Measurements from ENCODE around the gene MDN1. TPM values are rescaled to one million over a fixed set of nuclear protein-coding genes. Genes with fewer than 3 reads are reported as not detected.
"Not testable (repeated sequence)": the region's sequence is repeated elsewhere in the genome, so short reads cannot be mapped to it uniquely, and the experiment has no call there.

MDN1 gene
- total and polyA plus RNA-seq, 10 donors: 23.0 to 56.3 (median 36.7) TPM

GRCh38 chr6:89826029-89826528 is 6.5 kb upstream of the MDN1 start:
- intact Hi-C loops (cut with DNase I; ENCODE audit: low total_unique reads): no loop called here
- 88 to 97% (median 94%) methylated on average over 6 of the region's 6 CpGs for WGBS, 5 donors
- H3K27ac ChIP-seq: no peak overlapping the region
- no peak for DNase-seq
- no peaks in the 10 kb centered on the region for H3K9me3 ChIP-seq
- peaks cover 7 to 29% (median 17%) of the 10 kb centered on the region in 6 donors for H3K4me1 ChIP-seq
- no peaks in the 10 kb centered on the region for H3K27me3 ChIP-seq (replicated peaks in 1 of 7)
- TF ChIP-seq CTCF (IDR thresholded peaks at IDR 0.05 in 8 of 11, conservative IDR thresholded peaks at IDR 0.05 in 3 of 11) (no peak), POLR2A (IDR thresholded peaks at IDR 0.05) (no peak), POLR2AphosphoS5 (IDR thresholded peaks at IDR 0.05) (no peak)
- peaks cover 0 to under 1% (median 0%) of the 10 kb centered on the region in 6 donors for H3K36me3 ChIP-seq
- H3K4me3 ChIP-seq: no peak overlapping the region

GRCh38 chr6:89818977-89819335 is 638 bp downstream of the MDN1 start:
- H3K4me3 ChIP-seq: peak overlapping the region; percentile 75 to 97 (median 90)
- DNase-seq: no peak
- no peaks in the 10 kb centered on the region for H3K9me3 ChIP-seq
- 0 to 1% (median 0%) methylated on average over 14 of the region's 14 CpGs for WGBS, 5 donors
- H3K27me3 ChIP-seq (replicated peaks in 1 of 7): no peaks in the 10 kb centered on the region
- H3K36me3 ChIP-seq: no peaks in the 10 kb centered on the region
- H3K4me1 ChIP-seq: peaks cover 16 to 59% (median 33%) of the 10 kb centered on the region in 6 donors
- intact Hi-C loops (cut with DNase I; ENCODE audit: low total_unique reads): no loop called here
- H3K27ac ChIP-seq: peak overlapping the region; percentile 81 to 93 (median 87)
- TF ChIP-seq CTCF (IDR thresholded peaks at IDR 0.05 in 8 of 11, conservative IDR thresholded peaks at IDR 0.05 in 3 of 11) (no peak), POLR2A (IDR thresholded peaks at IDR 0.05) (no peak), POLR2AphosphoS5 (IDR thresholded peaks at IDR 0.05) (no peak)

GRCh38 chr6:89817481-89817880 is 2.1 kb downstream of the MDN1 start:
- no peaks in the 10 kb centered on the region for H3K27me3 ChIP-seq (replicated peaks in 1 of 7)
- H3K4me1 ChIP-seq: peaks cover 16 to 59% (median 33%) of the 10 kb centered on the region in 6 donors
- H3K27ac ChIP-seq: no peak overlapping the region
- no peak overlapping the region for H3K4me3 ChIP-seq
- intact Hi-C loops (cut with DNase I; ENCODE audit: low total_unique reads): no loop called here
- no peaks in the 10 kb centered on the region for H3K36me3 ChIP-seq
- 67 to 79% (median 75%) methylated on average over 3 of the region's 3 CpGs for WGBS, 5 donors
- no peak for TF ChIP-seq POLR2A (IDR thresholded peaks at IDR 0.05)
- no peak for TF ChIP-seq POLR2AphosphoS5 (IDR thresholded peaks at IDR 0.05)
- TF ChIP-seq CTCF (IDR thresholded peaks at IDR 0.05 in 8 of 11, conservative IDR thresholded peaks at IDR 0.05 in 3 of 11): no peak
- no peak for DNase-seq
- H3K9me3 ChIP-seq: no peaks in the 10 kb centered on the region

- WGBS, 5 donors: 90 to 96% (median 94%) methylated on average over 3 of the region's 3 CpGs
- H3K36me3 ChIP-seq; H3K9me3 ChIP-seq; H3K27ac ChIP-seq; H3K4me3 ChIP-seq; H3K27me3 ChIP-seq (replicated peaks in 1 of 7); intact Hi-C loops (cut with DNase I; ENCODE audit: low total_unique reads); DNase-seq: not testable (repeated sequence)
- H3K4me1 ChIP-seq: peaks cover 14 to 36% (median 18%) of the 10 kb centered on the region in 6 donors
Observed at GRCh38 chr6:89813422-89813821, 6.2 kb downstream of the MDN1 start.

- no peak for TF ChIP-seq POLR2AphosphoS5 (IDR thresholded peaks at IDR 0.05)
- no peak for TF ChIP-seq POLR2A (IDR thresholded peaks at IDR 0.05)
- TF ChIP-seq CTCF (IDR thresholded peaks at IDR 0.05 in 8 of 11, conservative IDR thresholded peaks at IDR 0.05 in 3 of 11): no peak
- WGBS, 5 donors: 93 to 96% (median 95%) methylated on average over 3 of the region's 3 CpGs
- Histone ChIP-seq H3K36me3 (peaks cover 0 to 8% (median 5%) of the 10 kb centered on the region in 6 donors), H3K4me3 (no peak overlapping the region), H3K9me3 (no peaks in the 10 kb centered on the region), H3K27me3 (replicated peaks in 1 of 7) (no peaks in the 10 kb centered on the region), H3K4me1 (no peaks in the 10 kb centered on the region), H3K27ac (no peak overlapping the region)
- DNase-seq: no peak
- intact Hi-C loops (cut with DNase I; ENCODE audit: low total_unique reads): no loop called here
Observed at GRCh38 chr6:89807581-89807980, 12.0 kb downstream of the MDN1 start.
